Choroid plexus epithelial cell (primary cell): Measurements from ENCODE around the gene GARIN5A.

Experiments used
- DNase-seq: peaks from one replicate; pipeline ENCODE4 v3.0.0-alpha.2; 2010; ENCODE audit warnings: low read depth
- H3K4me3 ChIP-seq: 2 replicates; pipeline ENCODE4 v1.5.1; 2011; ENCODE audit warnings: low read depth, mild to moderate bottlenecking, control low read depth, low read length, moderate library complexity
- TF ChIP-seq, protein P1 (sequence below): conservative IDR thresholded peaks from 2 replicates; pipeline ENCODE4 v1.5.1; 2011; ENCODE audit warnings: low read depth, mild to moderate bottlenecking, control low read depth, inconsistent platforms, low read length, moderate library complexity

GARIN5A gene

DNA sequence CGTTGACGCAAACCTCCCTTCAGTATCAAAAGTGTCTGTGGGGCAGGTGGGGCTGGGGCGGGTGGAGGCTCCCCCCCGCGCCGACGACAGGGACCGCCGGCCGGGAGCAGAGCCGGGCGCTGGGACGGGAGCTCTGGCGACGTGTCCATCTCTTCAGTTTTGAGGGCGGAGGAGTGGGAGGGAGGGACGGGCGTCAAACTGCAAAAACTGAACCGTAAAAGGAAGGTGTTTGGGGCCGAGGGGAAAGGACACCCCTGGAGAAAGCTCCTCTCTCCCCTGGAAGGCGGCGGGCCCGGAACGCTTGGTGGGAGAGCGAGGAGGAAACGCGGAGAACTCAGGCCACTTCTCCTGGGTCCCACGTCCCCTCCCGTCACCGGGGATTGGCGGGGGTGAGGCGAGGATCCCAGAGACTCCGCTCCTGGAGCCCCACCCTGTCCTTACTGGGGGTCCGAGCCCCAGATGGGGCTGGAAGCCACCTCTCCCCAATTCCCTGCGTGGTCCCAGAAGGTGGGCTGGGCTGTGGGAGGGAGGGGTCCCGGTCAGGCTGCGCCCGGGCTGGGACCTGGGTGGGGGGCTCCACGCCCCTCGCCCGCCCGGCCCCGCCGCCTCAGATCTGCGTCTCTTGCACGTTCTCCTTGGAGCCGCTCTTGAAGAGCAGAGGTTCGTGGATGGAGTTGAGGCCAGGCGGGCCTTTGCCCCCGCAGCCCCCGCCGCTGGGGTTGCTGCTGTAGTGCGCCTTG, 40.5 kb upstream of the GARIN5A start:
- TF ChIP-seq, protein P1, sequence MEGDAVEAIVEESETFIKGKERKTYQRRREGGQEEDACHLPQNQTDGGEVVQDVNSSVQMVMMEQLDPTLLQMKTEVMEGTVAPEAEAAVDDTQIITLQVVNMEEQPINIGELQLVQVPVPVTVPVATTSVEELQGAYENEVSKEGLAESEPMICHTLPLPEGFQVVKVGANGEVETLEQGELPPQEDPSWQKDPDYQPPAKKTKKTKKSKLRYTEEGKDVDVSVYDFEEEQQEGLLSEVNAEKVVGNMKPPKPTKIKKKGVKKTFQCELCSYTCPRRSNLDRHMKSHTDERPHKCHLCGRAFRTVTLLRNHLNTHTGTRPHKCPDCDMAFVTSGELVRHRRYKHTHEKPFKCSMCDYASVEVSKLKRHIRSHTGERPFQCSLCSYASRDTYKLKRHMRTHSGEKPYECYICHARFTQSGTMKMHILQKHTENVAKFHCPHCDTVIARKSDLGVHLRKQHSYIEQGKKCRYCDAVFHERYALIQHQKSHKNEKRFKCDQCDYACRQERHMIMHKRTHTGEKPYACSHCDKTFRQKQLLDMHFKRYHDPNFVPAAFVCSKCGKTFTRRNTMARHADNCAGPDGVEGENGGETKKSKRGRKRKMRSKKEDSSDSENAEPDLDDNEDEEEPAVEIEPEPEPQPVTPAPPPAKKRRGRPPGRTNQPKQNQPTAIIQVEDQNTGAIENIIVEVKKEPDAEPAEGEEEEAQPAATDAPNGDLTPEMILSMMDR = no peak
- H3K4me3 ChIP-seq = no peak overlapping the region
- no peak for DNase-seq

DNA sequence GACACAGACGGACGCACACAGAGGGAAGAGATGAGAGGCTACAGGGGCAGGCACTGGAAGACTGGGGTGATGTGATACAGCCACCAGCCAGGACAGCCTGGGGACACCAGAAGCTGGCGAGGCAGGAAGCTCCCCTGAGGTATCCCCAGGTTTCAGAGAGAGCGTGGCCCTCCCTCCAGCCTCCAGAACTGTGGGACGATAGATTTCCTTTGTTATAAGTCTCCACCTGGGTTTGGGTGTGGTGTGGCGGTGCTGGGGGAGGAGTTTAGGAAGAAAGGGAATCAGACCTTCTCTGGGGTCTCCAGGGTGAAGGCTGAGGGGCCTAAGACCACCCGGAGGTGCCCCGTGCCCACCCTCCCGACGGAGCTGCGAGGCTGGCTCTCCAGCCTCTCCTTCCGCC, 39.8 kb upstream of the GARIN5A start:
- TF ChIP-seq, protein P1 = no peak
- no peak overlapping the region for H3K4me3 ChIP-seq
- no peak for DNase-seq

DNA sequence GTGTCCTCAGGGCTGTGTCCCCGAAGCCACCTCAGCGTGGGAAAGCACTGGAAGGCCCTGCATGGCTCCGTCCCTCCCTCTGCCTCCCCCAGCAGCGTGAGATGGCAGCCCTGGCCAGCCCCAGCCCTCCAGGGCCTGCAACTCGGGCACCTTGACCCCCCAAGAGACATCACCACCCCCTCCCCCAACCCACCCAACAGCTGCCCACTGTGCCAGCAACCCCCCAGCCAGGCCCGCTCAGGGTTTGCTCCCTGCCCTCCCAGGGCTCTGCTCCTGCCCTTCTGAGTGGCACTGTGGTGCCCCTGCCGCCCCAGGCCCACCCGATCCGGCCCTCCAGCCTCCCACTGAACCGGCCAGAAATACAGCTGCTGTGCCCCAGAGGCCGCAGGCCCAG, 38.5 kb upstream of the GARIN5A start:
- TF ChIP-seq, protein P1 = no peak
- no peak overlapping the region for H3K4me3 ChIP-seq
- DNase-seq = no peak

DNA sequence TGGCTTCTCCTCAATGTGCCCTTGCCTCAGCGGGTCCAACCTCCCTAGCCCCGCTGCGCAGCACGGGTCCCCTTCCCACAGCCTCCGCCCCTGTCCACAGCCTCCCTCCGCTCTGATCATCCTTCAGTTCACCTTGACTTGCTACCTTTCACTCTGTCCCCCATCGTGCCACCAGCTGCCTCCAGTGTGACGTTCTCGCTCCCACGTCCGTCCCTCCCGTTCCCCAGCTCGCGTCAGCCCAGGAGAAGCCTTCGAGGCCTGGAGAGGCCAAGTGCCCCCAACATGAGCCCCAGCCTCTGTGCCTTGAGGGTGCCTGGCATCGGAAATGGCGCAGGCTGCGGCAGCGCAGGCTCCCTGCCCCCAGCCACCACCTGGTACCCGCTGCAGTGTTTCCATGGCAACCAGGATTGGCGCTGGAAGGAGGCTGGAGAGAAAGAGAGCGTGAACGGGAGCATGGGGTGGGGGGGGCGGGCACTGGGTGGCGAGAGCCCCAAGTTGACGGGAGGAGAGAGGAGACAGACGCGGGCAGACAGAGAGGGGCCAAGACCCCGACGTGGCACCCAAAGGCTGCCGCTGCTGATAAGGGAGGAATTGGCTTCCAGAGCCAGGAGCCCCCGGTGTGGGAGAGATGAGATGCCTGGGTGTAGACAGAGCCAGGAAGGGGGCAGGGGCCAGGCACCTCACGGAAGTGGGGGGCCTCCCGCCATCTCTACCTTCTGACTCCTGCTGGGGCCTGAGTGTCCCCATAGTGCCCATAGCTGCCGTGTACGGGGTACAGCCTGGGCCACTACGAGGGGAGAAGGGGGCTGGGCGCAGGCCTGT, 37.9 kb upstream of the GARIN5A start:
- TF ChIP-seq, protein P1 = no peak
- no peak for DNase-seq
- H3K4me3 ChIP-seq = no peak overlapping the region

DNA sequence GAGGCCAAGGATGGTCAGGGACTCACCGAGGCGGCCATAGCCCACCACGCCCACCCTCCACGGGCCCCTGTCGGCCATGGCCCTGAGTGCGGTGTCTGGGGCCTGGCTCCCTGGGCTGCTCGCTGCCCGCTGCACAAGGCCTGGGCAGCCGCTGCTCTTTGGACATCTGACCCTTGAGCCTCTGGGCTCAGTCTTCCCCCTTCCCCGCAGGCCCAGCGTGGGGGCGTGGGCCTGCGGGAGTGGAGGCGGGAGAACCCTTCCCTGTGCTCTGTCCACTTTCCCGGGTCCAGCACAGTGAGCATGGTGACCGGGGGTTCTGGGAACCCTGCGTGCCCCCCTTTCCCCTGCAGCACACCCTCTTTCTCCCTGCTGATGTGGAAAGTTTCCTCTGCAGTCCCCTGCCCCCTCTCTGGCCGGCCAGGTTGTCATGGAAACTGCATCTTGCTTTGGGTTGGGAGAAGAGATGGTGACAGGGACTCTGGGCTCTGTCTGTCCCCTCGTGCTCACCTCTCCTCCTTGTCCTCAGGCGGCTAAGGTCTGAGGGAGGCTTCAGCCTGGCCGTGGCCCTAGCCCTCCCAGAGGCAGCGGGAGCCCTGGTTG, 37.2 kb upstream of the GARIN5A start, which contains the start of gene ASPDH:
Gene ASPDH, minus strand, starts transcription at position 168 of the 600 bp plus-strand sequence. Its CDS starts 90 bp downstream, at position 78.
- TF ChIP-seq, protein P1 = no peak
- no peak for DNase-seq
- no peak within 1 kb of the TSS for H3K4me3 ChIP-seq

DNA sequence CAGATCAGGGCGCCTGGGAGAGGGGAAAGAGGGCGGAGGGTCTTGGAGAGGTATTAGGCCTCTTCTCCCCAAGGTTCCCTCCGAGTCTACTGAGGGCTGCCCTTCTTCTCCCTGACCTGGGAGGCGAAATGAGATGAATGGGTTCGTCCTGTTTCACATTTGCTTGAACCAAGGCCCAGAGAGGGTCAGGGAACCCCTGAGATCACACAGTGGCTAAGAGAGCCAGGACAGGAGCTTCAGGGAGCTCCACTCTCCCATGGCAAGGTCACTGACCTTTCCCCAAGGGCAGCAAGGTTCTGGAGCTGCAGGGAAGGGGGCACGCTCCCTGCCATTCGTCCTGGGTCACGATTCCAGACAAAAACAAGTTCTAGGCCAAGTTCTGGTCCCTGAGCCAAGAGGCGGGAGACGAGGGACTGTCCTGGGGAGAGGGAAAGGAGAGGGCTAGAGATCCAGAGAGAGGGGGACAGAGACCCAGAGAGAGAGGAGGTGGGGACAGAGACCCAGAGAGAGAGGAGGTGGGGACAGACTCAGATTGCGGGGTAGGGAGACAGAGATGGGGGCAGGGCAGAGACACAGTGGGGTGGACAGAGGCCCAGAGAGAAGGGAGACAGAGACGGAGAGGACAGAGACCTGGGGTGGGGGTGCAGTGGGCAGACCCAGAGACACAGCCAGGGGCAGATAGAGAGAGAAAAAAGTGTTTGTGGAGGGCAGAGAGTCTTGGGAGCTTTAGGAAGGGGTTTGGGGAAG, 36.5 kb upstream of the GARIN5A start:
- TF ChIP-seq, protein P1 = no peak
- no peak overlapping the region for H3K4me3 ChIP-seq
- no peak for DNase-seq
